Ascending aorta (tissue), 2 donors: ENCODE measurements around the gene DEGS1. TPM values are rescaled to one million over a fixed set of nuclear protein-coding genes. Genes with fewer than 3 reads are reported as not detected.

Experiments used
- DNase-seq, 2 donors: peaks; one replicate each; pipeline ENCODE4 v3.0.0-alpha.2; 2019; ENCODE audit warnings: low spot score in 2 of 2
- H3K27ac ChIP-seq, 2 donors: fragments of 200-600 bp; sonication (generic); one replicate each; pipeline ENCODE4 v1.5.1; 2016 to 2017; ENCODE audit warnings: mild to moderate bottlenecking in 1 of 2
- H3K27me3 ChIP-seq: fragments of 200-600 bp; sonication (generic); one replicate; pipeline ENCODE4 v1.5.1; 2017
- H3K36me3 ChIP-seq, 2 donors: fragments of 200-600 bp; sonication (generic); one replicate each; pipeline ENCODE4 v1.5.1; 2016
- H3K4me1 ChIP-seq, 2 donors: fragments of 200-600 bp; sonication (generic); one replicate each; pipeline ENCODE4 v1.5.1; 2016 to 2017; ENCODE audit warnings: mild to moderate bottlenecking in 1 of 2
- H3K4me3 ChIP-seq, 2 donors: fragments of 200-600 bp; sonication (generic); one replicate each; pipeline ENCODE4 v1.5.1; 2016 to 2017; ENCODE audit warnings: mild to moderate bottlenecking in 1 of 2
- H3K9me3 ChIP-seq, 2 donors: fragments of 200-600 bp; sonication (generic); one replicate each; pipeline ENCODE4 v1.5.1; 2016
- CTCF ChIP-seq, 3 experiments: fragments of 200-600 bp in 2 of 3; fragments of 450-650 bp in 1 of 3; sonication (generic) in 2 of 3; IDR thresholded peaks; one replicate each; pipeline ENCODE4 v1.5.1; 2016 to 2019; ENCODE audit warnings: antibody characterized with exemption in 3 of 3, mild to moderate bottlenecking in 1 of 3, moderate library complexity in 1 of 3
- intact Hi-C: fragments of 100-400 bp; cut with DNase I; formaldehyde crosslinking; loops from one replicate; pipeline ENCODE4 v1.15.1; 2023
- total RNA-seq: library from RNA; depleted of rRNA; stranded (reverse); fragments of >200 nt; gene quantifications from one replicate; pipeline ENCODE4 v1.1.0, GENCODE V29; 2016

The DEGS1 gene
- total RNA-seq, 1 donor from 2014 or later = 68.1 TPM

DNA sequence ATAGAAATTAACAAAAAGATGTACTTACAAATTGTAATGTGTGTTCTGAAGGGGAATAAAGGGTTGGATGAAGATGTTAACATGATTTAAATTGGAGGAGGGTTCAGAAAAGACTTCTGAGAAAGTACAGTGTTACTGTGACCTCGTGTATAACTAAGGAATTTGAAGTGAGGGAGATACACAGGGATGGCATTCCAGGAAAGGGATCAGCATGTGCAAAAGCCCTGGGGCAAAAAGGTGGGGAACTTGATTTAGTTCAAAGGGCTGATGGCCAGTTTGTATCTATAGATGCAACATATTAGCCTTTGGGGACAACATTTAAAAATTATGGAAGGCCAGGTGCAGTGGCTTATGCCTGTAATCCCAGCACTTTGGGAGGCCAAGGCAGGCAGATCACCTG, 33.3 kb upstream of the DEGS1 start:
- H3K36me3 ChIP-seq = peaks cover 0 to 5% of the 10 kb centered on the region in 2 donors
- intact Hi-C loops = no loop called here
- H3K4me3 ChIP-seq = no peak overlapping the region
- TF ChIP-seq CTCF (IDR thresholded peaks at IDR 0.05) = no peak
- DNase-seq = no peak
- H3K27ac ChIP-seq = no peak overlapping the region
- H3K4me1 ChIP-seq = no peaks in the 10 kb centered on the region
- no peaks in the 10 kb centered on the region for H3K9me3 ChIP-seq
- no peaks in the 10 kb centered on the region for H3K27me3 ChIP-seq

- Histone ChIP-seq H3K9me3 (no peaks in the 10 kb centered on the region), H3K4me1 (no peaks in the 10 kb centered on the region), H3K4me3 (no peak overlapping the region), H3K27ac (no peak overlapping the region), H3K36me3 (peaks cover 0 to 5% of the 10 kb centered on the region in 2 donors), H3K27me3 (no peaks in the 10 kb centered on the region)
- no peak for DNase-seq
- intact Hi-C loops = no loop called here
- TF ChIP-seq CTCF (IDR thresholded peaks at IDR 0.05) = no peak
Measured at GRCh38 chr1:224151117-224151516, 31.9 kb upstream of the DEGS1 start.

DNA sequence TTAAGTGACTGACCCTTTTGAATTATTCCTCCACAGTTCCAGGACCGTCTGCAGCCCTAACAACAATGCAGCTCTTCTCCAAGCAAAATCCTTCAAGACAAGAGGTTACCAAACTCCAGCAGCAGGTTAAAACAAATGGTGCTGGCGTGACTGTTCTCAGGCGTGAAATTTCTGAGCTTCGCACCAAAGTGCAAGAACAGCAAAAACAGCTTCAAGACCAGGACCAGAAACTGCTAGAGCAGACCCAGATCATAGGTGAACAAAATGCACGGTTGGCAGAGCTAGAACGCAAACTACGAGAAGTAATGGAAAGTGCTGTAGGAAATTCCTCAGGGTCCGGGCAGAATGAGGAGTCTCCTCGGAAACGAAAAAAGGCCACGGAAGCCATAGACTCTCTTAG, 25.7 kb upstream of the DEGS1 start:
- Histone ChIP-seq H3K27ac (no peak overlapping the region), H3K27me3 (no peaks in the 10 kb centered on the region), H3K36me3 (peaks cover 31 to 43% of the 10 kb centered on the region in 2 donors), H3K9me3 (no peaks in the 10 kb centered on the region), H3K4me1 (no peaks in the 10 kb centered on the region), H3K4me3 (no peak overlapping the region)
- intact Hi-C loops = no loop called here
- no peak for TF ChIP-seq CTCF (IDR thresholded peaks at IDR 0.05)
- DNase-seq = no peak

GRCh38 chr1:224159541-224159940, 23.5 kb upstream of the DEGS1 start:
- no peak overlapping the region for H3K4me3 ChIP-seq
- no peaks in the 10 kb centered on the region for H3K9me3 ChIP-seq
- no peak for DNase-seq
- H3K27ac ChIP-seq = no peak overlapping the region
- peaks cover 26 to 43% of the 10 kb centered on the region in 2 donors for H3K36me3 ChIP-seq
- no peaks in the 10 kb centered on the region for H3K4me1 ChIP-seq
- intact Hi-C loops = no loop called here
- H3K27me3 ChIP-seq = no peaks in the 10 kb centered on the region
- no peak for TF ChIP-seq CTCF (IDR thresholded peaks at IDR 0.05)

GRCh38 chr1:224160171-224160682, 22.8 kb upstream of the DEGS1 start:
- no peak for TF ChIP-seq CTCF (IDR thresholded peaks at IDR 0.05)
- Histone ChIP-seq H3K4me1 (no peaks in the 10 kb centered on the region), H3K9me3 (no peaks in the 10 kb centered on the region), H3K4me3 (no peak overlapping the region), H3K27ac (no peak overlapping the region), H3K36me3 (peaks cover 26 to 43% of the 10 kb centered on the region in 2 donors), H3K27me3 (no peaks in the 10 kb centered on the region)
- intact Hi-C loops = no loop called here
- DNase-seq = no peak

DNA sequence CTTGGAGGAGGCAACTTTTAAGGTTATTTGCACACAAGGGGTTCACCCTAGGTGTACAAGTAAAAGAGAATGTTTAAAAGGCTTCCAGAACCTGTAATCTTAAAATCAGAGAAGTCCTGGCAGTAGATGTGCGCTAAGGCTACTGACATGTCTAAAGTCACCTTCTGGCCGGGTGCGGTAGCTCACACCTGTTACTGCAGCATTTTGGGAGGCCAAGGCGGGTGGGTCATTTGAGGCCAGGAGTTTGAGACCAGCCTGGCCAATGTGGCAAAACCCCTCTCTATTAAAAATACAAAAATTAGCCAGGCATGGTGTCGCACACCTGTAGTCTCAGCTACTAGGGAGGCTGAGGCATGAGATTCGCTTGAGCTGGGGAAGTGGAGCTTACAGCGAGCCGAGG, 20.3 kb upstream of the DEGS1 start:
- intact Hi-C loops = no loop called here
- Histone ChIP-seq H3K27me3 (no peaks in the 10 kb centered on the region), H3K4me3 (no peak overlapping the region), H3K36me3 (peaks cover 14 to 32% of the 10 kb centered on the region in 2 donors), H3K4me1 (no peaks in the 10 kb centered on the region), H3K9me3 (no peaks in the 10 kb centered on the region), H3K27ac (no peak overlapping the region)
- DNase-seq = no peak
- no peak for TF ChIP-seq CTCF (IDR thresholded peaks at IDR 0.05)
